K562 (cell line): ENCODE measurements around the gene PAX8. TPM values are rescaled to one million over a fixed set of nuclear protein-coding genes. Genes with fewer than 3 reads are reported as not detected.

ENCODE experiments used
- ATAC-seq: fragments of 200-7000 bp; cut with Tn5 transposase; 3 replicates; pipeline ENCODE4 v1.9.1; 2020; ENCODE audit warnings: moderate library complexity
- BruUV-seq: library from RNA; stranded (reverse); fragments of 400-500 nt; replicated peaks from 2 replicates; lab custom pipeline; 2021; lab: Mats Ljungman, UMichigan
- CTCF ChIA-PET: fragments of 300-600 bp; formaldehyde crosslinking; extraction: SDS; loops from one replicate; lab custom pipeline; 2021; ENCODE audit warnings: low intra/inter-chr PET ratio; lab: Yijun Ruan, JAX
- POLR2A ChIA-PET: fragments of 300-600, 350-650 bp; sonication (Branson Sonifier 250); formaldehyde crosslinking; extraction: SDS; loops from one replicate; lab custom pipeline; 2021; ENCODE audit warnings: antibody characterized with exemption, inconsistent platforms; lab: Yijun Ruan, JAX
- DNase-seq, 4 experiments: peaks; one replicate each; pipeline versions ENCODE4 v3.0.0 to v3.0.0-alpha.2; 2011 to 2018; ENCODE audit warnings: low spot score in 3 of 4, mixed read lengths in 3 of 4; ENCODE audit errors: extremely low read depth in 1 of 4
- FAIRE-seq: peaks from 2 replicates; lab custom pipeline; 2011; peaks lifted over from hg19 to GRCh38; lab: Jason Lieb, UNC
- H2AFZ ChIP-seq: 2 replicates; pipeline ENCODE4 v1.6.0; 2011; ENCODE audit warnings: low read depth, low read length, control low read depth, inconsistent platforms
- H3K27ac ChIP-seq: fragments of 200-600 bp; 3 replicates; pipeline ENCODE4 v1.8.0; 2011; ENCODE audit warnings: low read depth, mild to moderate bottlenecking, control low read depth, inconsistent platforms, low read length, moderate library complexity, mixed read lengths; ENCODE audit errors: extremely low read depth
- H3K27me3 ChIP-seq, 2 experiments: fragments of 300-600 bp in 1 of 2; 2 replicates in 1 of 2; 3 replicates in 1 of 2; pipeline versions ENCODE4 v1.6.0 to v1.8.0; 2011; ENCODE audit warnings: inconsistent platforms in 2 of 2, low read length in 2 of 2, mild to moderate bottlenecking in 1 of 2, mixed read lengths in 1 of 2, moderate library complexity in 1 of 2; ENCODE audit not compliant: control insufficient read depth in 2 of 2, insufficient read depth in 2 of 2
- H3K36me3 ChIP-seq: fragments of 300-600 bp; 3 replicates; pipeline ENCODE4 v1.8.0; 2011; ENCODE audit warnings: mild to moderate bottlenecking, low read length, inconsistent platforms; ENCODE audit not compliant: control insufficient read depth, insufficient read depth
- H3K4me1 ChIP-seq, 2 experiments: fragments of 200-600 bp in 1 of 2; replicated peaks in 1 of 2; 2 replicates in 1 of 2; 3 replicates in 1 of 2; pipeline versions ENCODE4 v1.5.1 to v1.8.0; 2011; ENCODE audit warnings: inconsistent platforms in 2 of 2, low read length in 2 of 2, mild to moderate bottlenecking in 1 of 2, mixed read lengths in 1 of 2, moderate library complexity in 1 of 2; ENCODE audit not compliant: control insufficient read depth in 2 of 2, insufficient read depth in 2 of 2
- H3K4me2 ChIP-seq: 2 replicates; pipeline ENCODE4 v1.6.1; 2011; ENCODE audit warnings: low read length, control low read depth, inconsistent platforms, mixed read lengths; ENCODE audit not compliant: insufficient read depth
- H3K4me3 ChIP-seq: fragments of 200-600 bp; sonication (generic), shearing (Covaris generic); 2 replicates; pipeline ENCODE4 v1.5.1; 2016; ENCODE audit warnings: control low read depth, inconsistent platforms
- H3K79me2 ChIP-seq: fragments of 200-600 bp; 3 replicates; pipeline ENCODE4 v1.8.0; 2011; ENCODE audit warnings: low read length, inconsistent platforms; ENCODE audit not compliant: control insufficient read depth, insufficient read depth
- H3K9ac ChIP-seq, 2 experiments: 2 replicates each; pipeline versions ENCODE4 v1.6.0 to v1.6.1; 2011; ENCODE audit warnings: low read depth in 2 of 2, low read length in 2 of 2, control low read depth in 1 of 2, inconsistent platforms in 1 of 2, mild to moderate bottlenecking in 1 of 2, mixed read lengths in 1 of 2; ENCODE audit not compliant: insufficient read depth in 1 of 2
- H3K9me1 ChIP-seq: one replicate; pipeline ENCODE4 v1.6.0; 2011; ENCODE audit warnings: inconsistent platforms, mild to moderate bottlenecking, low read length, moderate library complexity; ENCODE audit not compliant: control insufficient read depth, insufficient read depth
- H3K9me3 ChIP-seq: replicated peaks from 2 replicates; pipeline ENCODE4 v1.5.1; 2011; ENCODE audit warnings: low read depth, low read length, inconsistent platforms; ENCODE audit not compliant: control insufficient read depth, insufficient read depth
- H4K20me1 ChIP-seq: replicated peaks from 2 replicates; pipeline ENCODE4 v1.6.1; 2011; ENCODE audit warnings: low read length, inconsistent platforms, mixed read lengths; ENCODE audit not compliant: control insufficient read depth, insufficient read depth
- BACH1 ChIP-seq: fragments of 200-800 bp; sonication (Bioruptor generic); IDR thresholded peaks from 2 replicates; pipeline ENCODE4 v1.6.1; 2016; ENCODE audit warnings: missing genetic modification characterization, missing compliant biosample characterization
- CXXC5 ChIP-seq: fragments of 250-450 bp; sonication (Bioruptor Pico); IDR thresholded peaks from 2 replicates; pipeline ENCODE4 v1.8.0; 2022; ENCODE audit warnings: inconsistent platforms, mild to moderate bottlenecking, moderate library complexity
- ELF1 ChIP-seq: fragments of 200-800 bp; sonication (Bioruptor generic); IDR thresholded peaks from 2 replicates; pipeline ENCODE4 v1.6.1; 2016; ENCODE audit warnings: missing genetic modification characterization, missing compliant biosample characterization
- FOSL1 ChIP-seq: fragments of 200-800 bp; sonication (Bioruptor generic); conservative IDR thresholded peaks from 2 replicates; pipeline ENCODE4 v1.6.1; 2016; ENCODE audit warnings: missing genetic modification characterization, missing compliant biosample characterization
- FOXM1 ChIP-seq, 2 experiments: fragments of 450-650 bp in 1 of 2; sonication (generic) in 1 of 2; formaldehyde crosslinking in 1 of 2; IDR thresholded peaks; 2 replicates each; pipeline versions ENCODE4 v1.6.1 to v1.9.0; 2017 to 2022; ENCODE audit warnings: low read depth in 2 of 2, mild to moderate bottlenecking in 2 of 2, missing genetic modification reagents in 1 of 2, moderate library complexity in 1 of 2
- GATA2 ChIP-seq: sonication (generic); formaldehyde crosslinking; IDR thresholded peaks from 2 replicates; pipeline ENCODE4 v1.4.0; 2020; ENCODE audit warnings: mild to moderate bottlenecking, missing genetic modification reagents
- HOXB6 ChIP-seq: fragments of 250-450 bp; sonication (Bioruptor Pico); IDR thresholded peaks from 2 replicates; pipeline ENCODE4 v1.5.1; 2022; ENCODE audit warnings: mild to moderate bottlenecking, borderline replicate concordance
- MCM2 ChIP-seq: fragments of 450-650 bp; IDR thresholded peaks from 2 replicates; pipeline ENCODE4 v1.6.1; 2017; ENCODE audit warnings: low read depth, mild to moderate bottlenecking
- MTA2 ChIP-seq: fragments of 450-650 bp; IDR thresholded peaks from 2 replicates; pipeline ENCODE4 v1.6.1; 2016; ENCODE audit warnings: low read depth
- SIN3B ChIP-seq: fragments of 450-650 bp; IDR thresholded peaks from 2 replicates; pipeline ENCODE4 v1.6.1; 2017; ENCODE audit warnings: low read depth, mild to moderate bottlenecking, moderate library complexity
- SMARCC2 ChIP-seq: fragments of 450-650 bp; IDR thresholded peaks from 2 replicates; pipeline ENCODE4 v1.6.1; 2017; ENCODE audit warnings: antibody characterized with exemption, moderate library complexity, mild to moderate bottlenecking, low read depth
- SRSF7 ChIP-seq: fragments of 200-400 bp; formaldehyde crosslinking; optimal IDR thresholded peaks from 2 replicates; pipeline ENCODE3; 2017; ENCODE audit warnings: mild to moderate bottlenecking, low read depth, low read length
- TAF9B ChIP-seq: fragments of 450-650 bp; IDR thresholded peaks from 2 replicates; pipeline ENCODE4 v1.6.1; 2018; ENCODE audit warnings: mild to moderate bottlenecking; ENCODE audit not compliant: partially characterized antibody
- WHSC1 ChIP-seq: IDR thresholded peaks from one replicate; pipeline ENCODE4 v1.6.1; 2012; ENCODE audit warnings: low read length, control low read depth, inconsistent platforms
- ZEB2 ChIP-seq: fragments of 450-650 bp; IDR thresholded peaks from 2 replicates; pipeline ENCODE4 v1.6.1; 2016
- ZNF77 ChIP-seq: fragments of 250-450 bp; sonication (Bioruptor Pico); IDR thresholded peaks from 2 replicates; pipeline ENCODE4 v1.5.0; 2020
- WGBS: fragments of 100-300 bp; shearing (Covaris generic); methylation state at CpG from one replicate; pipeline ENCODE4 v1.1.6; 2016; ENCODE audit warnings: low coverage, mixed read lengths; ENCODE audit not compliant: insufficient coverage; ENCODE audit errors: missing lambda C conversion rate; 5-methylcytosine and 5-hydroxymethylcytosine counted together
- in situ Hi-C: fragments of 300-500 bp; cut with MboI; formaldehyde crosslinking; loops from 4 replicates; pipeline ENCODE4 v1.15.0; 2018; ENCODE audit warnings: inconsistent platforms, mixed read lengths
- intact Hi-C: fragments of 100-400 bp; cut with micrococcal nuclease; formaldehyde crosslinking; loops from 2 replicates; pipeline ENCODE4 v1.14.2; 2022
- polyA plus RNA-seq, 8 experiments: library from polyadenylated mRNA; depleted of rRNA in 4 of 8; stranded (reverse) in 5 of 8; unstranded in 3 of 8; fragments of >200 nt; fragmentation: Nextera tagmentation in 2 of 8; fragmentation: Illumina TruSeq in 1 of 8; extraction: Ambion mirVana in 2 of 8; extraction: Trizol in 1 of 8; gene quantifications; 2 replicates each; pipeline versions ENCODE4 v1.2.1 to v1.2.3, GENCODE V29; 2011 to 2014; ENCODE audit warnings: inconsistent platforms in 1 of 8, missing spikeins in 1 of 8
- total RNA-seq, 7 experiments: library from RNA; depleted of rRNA in 6 of 7; stranded (reverse); fragments of >200 nt in 6 of 7; fragmentation: Illumina TruSeq in 2 of 7; extraction: Trizol in 2 of 7; gene quantifications; 2 replicates each; pipeline versions ENCODE4 v1.2.1 to v1.2.3, GENCODE V29; 2011 to 2021; ENCODE audit warnings: low replicate concordance in 1 of 7
- TF ChIP-seq, protein P1 (sequence below): sonication (generic); formaldehyde crosslinking; IDR thresholded peaks from 2 replicates; pipeline ENCODE4 v1.8.0; 2022; ENCODE audit warnings: mild to moderate bottlenecking, missing genetic modification reagents

PAX8 gene
- total and polyA plus RNA-seq, 9 of the 15 experiments (the other 6 are each of a cell fraction or from before 2014, with no cell fraction given): 0.13 to 2.1 (median 0.51) TPM

DNA sequence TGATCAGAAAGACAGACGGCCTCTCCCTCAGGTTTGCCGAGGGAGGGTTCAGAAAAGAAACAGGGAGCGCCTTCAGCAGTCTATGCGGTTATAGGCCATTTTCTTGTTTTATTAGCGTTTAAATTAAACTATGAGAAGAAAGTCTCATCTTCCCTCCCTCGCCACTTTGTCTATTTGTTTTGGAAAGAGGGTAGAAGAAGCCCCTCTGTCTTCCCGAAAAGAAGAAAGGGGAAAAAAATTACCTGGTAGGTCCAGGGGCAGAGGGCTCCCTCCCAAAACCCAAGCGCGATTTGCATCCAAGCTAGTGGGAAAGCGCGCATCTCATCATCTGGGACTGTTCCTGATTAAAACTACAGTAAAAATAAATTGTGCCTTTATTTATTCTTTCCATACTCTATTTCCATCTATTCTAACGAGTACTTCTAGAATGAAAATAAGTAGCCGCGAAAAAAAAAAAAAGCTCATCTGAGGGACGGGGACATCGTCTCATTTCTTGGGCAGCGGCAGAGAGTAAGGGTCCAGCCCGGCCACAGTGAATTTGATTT is 2.4 kb downstream of the PAX8 start (continued):
- TF ChIP-seq FOSL1 (no peak), GATA2 (CRISPR knock-in tag) (no peak), WHSC1 (no peak), ZEB2 (no peak), SRSF7 (no peak), MCM2 (no peak), ELF1 (tag) (no peak)

DNA sequence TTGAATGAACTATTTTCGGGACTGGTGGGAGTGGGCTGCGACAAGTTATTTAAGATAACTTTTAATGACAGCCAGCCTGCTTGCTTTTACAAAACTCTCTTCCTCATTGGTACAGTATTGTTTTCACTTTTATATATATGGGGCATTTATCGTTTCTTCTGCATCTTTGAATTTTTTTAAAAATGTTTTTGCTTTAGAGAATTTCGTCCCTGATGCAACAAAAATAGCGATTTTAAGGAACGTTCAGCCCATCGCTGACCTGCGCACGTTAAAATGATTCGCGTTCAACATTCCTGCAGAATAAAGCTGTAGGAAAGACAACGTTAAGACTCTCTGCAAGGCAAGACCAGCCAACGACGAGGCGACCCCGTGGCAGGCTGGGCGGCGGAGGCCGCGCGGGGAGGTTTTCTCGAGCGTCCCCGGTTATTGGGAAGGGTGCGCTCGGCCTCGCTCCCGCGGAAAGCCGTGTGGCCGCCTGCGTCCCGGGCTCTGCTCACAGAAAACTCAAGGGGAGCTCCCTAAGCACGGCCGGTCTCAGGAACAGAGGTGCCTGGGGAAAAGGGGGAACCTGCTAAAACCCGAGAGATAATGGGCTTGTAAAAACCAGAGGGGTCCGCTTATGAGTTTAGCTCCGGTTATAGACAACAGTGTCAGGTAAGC is 3.0 kb downstream of the PAX8 start:
- H3K9ac ChIP-seq: no peak overlapping the region
- no peaks in the 10 kb centered on the region for H3K9me3 ChIP-seq
- H3K27ac ChIP-seq: no peak overlapping the region
- no peak overlapping the region for H3K4me3 ChIP-seq
- H3K79me2 ChIP-seq: no peaks in the 10 kb centered on the region
- ATAC-seq: no peak
- no peaks in the 10 kb centered on the region for H4K20me1 ChIP-seq
- ChIA-PET CTCF (no interaction called here), POLR2A (interaction anchor here (0.7 to 1.2 kb wide), 2 partner anchors 13 to 223 kb away, joined by 3 read pairs; partner anchors contain the start of gene IL36B)
- H2AFZ ChIP-seq: no peak overlapping the region
- in situ Hi-C loops: no loop called here
- no peak for DNase-seq
- no peaks in the 10 kb centered on the region for H3K36me3 ChIP-seq
- peaks cover 0 to 12% of the 10 kb centered on the region in 2 experiments; a peak in 2 of 5 replicates for H3K4me1 ChIP-seq
- FAIRE-seq: no peak
- peaks cover 6% of the 10 kb centered on the region for H3K9me1 ChIP-seq
- WGBS: 49% methylated on average over 38 of the region's 38 CpGs
- no peak overlapping the region for H3K4me2 ChIP-seq
- no TSS peak for BruUV-seq
- intact Hi-C loops: no loop called here
- peaks cover 38 to 46% of the 10 kb centered on the region in 2 experiments; a peak in 4 of 5 replicates for H3K27me3 ChIP-seq
- no peak for TF ChIP-seq CXXC5 (CRISPR knock-in tag)
- TF ChIP-seq MTA2: no peak
- TF ChIP-seq, protein P1, sequence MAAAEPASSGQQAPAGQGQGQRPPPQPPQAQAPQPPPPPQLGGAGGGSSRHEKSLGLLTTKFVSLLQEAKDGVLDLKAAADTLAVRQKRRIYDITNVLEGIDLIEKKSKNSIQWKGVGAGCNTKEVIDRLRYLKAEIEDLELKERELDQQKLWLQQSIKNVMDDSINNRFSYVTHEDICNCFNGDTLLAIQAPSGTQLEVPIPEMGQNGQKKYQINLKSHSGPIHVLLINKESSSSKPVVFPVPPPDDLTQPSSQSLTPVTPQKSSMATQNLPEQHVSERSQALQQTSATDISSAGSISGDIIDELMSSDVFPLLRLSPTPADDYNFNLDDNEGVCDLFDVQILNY (CRISPR knock-in tag): no peak
- no peak for TF ChIP-seq BACH1 (tag)
- TF ChIP-seq HOXB6: no peak
- no peak for TF ChIP-seq SIN3B
- no peak for TF ChIP-seq SMARCC2
- no peak for TF ChIP-seq ZNF77 (CRISPR knock-in tag)
- no peak for TF ChIP-seq FOXM1 (IDR thresholded peaks at IDR 0.05; ENCODE audit: low read depth)
- TF ChIP-seq FOXM1 (CRISPR knock-in tag; IDR thresholded peaks at IDR 0.05; ENCODE audit: low read depth): no peak
- no peak for TF ChIP-seq TAF9B
